CD4-positive, alpha-beta T cell treated with Interleukin-21 for 1 hour (primary cell): ENCODE results near the gene ROCK1.
"Not testable (repeated sequence)": the region's sequence is repeated elsewhere in the genome, so short reads cannot be mapped to it uniquely, and the experiment has no call there.

Experiments used
- DNase-seq: peaks from one replicate; pipeline ENCODE4 v3.0.0-alpha.2; 2020

The ROCK1 gene

DNA sequence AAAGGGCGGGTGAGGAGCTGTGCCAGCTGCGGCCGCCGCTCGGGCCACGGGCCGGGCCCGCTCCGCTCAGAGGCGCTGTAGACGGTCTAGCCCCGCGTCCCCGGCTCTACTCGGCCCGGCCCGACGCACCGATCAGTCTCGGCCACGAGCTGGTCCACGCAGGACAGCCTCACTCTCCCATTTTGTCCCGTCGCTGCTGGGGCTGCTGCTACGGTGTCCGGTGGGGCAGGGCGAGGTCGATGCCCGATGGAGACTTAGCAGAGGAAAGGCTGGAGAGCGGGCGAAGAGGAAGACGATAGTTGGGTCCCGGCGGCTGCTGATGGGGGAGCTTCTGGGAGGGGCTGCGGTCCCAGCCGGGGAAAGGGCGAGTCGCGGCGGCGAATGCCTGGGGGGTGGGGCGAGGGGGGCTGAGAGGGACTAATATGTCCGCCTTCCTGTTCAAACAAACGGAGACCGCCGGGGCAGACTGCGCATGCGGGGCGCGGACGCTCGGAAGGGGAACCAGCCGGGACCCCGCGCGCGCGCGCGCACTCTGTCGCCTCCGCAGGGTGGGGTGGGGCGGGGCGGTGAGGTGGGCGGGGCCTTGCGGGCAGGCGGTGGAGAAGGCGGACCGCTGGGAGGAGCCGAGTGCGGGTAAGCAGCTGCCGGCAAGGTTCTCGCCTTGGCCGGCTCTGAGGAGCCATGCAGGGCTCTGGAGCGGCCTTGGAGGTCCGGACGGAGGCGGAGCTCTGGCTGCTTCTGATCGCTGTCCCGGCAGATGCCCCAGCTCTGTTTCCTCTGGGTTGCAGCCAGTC, at the start of gene ROCK1:
TSS of gene ROCK1 (minus strand) at position 468 of the 794 bp plus-strand sequence. CDS start 903 bp downstream, outside the sequence.
- peak; percentile 98 for DNase-seq

DNA sequence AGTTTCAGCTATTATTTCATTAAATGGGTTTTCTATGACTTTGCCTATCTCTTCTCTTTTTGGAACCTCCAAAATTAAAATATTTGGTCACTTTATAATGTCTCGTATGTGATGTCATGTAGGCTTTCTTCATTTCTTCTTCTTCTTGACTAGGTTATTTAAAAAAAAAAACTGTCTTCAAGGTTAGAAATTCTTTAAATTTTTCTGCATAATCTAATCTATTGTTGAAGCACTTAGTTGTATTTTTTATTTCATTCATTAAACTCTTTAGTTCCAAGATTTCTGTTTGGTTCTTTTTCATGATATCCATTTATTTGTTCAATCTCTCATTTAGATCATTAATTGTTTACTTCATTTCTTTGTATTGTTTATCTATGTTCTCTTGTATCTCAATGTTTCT, 43.8 kb upstream of the ROCK1 start:
- DNase-seq, result no peak

DNA sequence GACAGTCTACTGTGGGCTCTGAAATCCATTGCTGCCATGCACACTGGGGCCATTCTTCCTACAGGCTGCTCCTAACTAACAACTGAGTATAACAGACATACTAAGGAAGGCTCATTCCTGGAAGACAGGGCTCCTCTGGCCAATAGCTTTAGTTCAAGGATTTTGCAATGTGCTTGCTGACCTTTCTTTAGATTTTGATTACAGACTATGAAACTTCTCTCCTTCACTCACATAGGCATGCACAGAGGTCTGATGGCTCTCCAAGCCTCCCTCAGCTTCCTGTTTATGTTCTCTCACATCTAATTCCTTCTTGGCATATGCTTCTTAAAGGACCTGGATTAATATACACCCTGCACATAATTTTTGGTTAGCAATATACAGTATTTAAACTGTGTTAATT, 34.4 kb upstream of the ROCK1 start:
- DNase-seq, result no peak

DNA sequence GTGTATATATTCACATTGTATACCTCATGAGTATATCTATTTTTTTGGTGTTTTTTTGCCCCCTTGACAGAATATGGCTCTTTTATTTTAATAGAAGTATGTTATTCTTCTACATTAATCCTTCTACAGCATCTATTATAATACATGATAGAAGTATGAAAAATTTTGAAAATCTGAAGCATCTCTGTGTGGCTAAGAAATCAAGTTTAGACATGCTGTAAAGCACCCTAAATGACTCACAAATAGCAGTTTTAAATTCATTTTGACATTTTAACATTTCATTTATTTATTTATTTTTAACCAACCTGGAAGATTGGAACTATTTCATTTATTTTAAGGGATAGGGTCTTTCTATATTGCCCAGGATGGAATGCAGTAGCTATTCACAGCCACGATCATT, 33.8 kb upstream of the ROCK1 start:
- no peak for DNase-seq

DNA sequence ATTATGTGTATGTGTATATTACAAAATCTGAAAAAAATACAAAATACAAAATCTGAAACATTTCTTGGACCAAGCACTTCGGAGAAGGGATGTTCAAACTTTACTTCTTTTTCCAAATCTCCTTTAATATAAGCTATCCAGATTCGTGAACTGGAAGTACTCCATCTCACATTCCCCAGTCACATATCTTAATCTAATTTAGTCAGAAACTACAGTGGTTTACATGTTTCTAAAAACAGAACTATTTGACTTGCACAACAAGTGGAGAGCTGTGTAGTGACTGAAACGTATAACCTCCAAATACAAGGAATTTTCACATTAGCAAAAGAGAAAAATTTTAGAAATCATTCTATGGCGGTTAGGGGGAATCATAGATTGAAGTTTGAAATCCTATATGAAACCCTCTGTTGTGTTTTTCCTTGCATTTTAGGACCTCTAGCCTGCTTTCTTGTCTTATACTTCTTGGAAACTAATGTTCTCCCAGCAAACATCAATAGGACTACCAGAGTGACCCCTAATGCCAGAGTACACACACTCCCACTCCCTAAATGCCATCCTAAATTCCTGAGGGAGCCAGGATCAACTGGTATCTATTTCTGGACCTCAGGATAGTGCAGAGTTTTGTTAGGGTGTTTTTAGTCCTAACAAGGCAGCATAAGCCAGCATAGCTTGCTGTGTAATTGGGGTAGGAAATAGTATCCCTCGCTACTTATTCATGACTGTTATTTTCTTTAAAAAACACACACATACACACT, 30.2 kb upstream of the ROCK1 start:
- DNase-seq, result no peak

DNA sequence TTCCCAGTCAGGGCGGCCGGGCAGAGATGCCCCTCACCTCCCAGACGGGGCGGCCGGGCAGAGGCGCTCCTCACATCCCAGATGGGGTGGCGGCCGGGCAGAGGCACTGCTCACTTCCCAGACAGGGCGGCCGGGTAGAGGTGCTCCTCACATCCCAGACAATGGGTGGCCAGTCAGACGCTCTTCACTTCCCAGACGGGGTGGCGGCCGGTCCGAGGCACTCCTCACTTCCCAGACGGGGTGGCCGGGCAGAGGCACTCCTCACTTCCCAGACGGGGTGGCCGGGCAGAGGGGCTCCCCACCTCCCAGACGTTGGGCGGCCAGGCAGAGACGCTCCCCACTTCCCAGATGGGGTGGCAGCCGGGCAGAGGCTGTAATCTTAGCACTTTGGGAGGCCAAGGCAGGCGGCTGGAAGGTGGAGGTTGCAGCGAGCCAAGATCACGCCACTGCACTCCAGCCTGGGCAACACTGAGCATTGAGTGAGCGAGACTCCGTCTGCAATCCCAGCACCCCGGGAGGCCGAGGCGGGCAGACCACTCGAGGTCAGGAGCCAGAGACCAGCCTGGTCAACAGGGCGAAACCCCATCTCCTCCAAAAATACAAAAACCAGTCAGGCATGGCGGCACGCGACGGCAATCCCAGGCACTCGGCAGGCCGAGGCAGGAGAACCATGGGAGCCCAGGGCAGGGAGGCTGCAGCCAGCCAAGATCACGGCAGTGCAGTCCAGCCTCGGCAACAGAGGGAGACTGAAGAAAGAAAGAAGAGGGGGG, 26.3 kb upstream of the ROCK1 start:
- not testable (repeated sequence) for DNase-seq

DNA sequence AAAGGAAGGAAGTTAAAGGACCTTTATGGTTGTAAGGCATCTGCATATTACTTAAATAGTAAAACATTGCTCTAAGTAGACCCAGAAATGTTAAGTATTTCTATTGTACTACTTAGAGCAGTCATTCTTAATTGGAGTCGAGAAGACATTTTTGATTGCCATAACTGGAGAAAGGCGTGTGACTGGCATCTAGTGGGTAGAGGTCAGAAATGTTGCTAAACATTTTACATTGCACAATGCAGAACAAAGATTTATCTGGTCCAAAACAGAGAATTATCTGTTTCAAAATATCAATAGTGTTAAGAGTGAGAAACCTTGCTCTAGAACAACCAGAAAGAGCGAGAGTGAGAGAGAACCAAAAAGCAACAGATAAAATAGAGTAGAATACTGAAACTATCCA, 23.3 kb upstream of the ROCK1 start:
- peak; percentile 61 for DNase-seq

DNA sequence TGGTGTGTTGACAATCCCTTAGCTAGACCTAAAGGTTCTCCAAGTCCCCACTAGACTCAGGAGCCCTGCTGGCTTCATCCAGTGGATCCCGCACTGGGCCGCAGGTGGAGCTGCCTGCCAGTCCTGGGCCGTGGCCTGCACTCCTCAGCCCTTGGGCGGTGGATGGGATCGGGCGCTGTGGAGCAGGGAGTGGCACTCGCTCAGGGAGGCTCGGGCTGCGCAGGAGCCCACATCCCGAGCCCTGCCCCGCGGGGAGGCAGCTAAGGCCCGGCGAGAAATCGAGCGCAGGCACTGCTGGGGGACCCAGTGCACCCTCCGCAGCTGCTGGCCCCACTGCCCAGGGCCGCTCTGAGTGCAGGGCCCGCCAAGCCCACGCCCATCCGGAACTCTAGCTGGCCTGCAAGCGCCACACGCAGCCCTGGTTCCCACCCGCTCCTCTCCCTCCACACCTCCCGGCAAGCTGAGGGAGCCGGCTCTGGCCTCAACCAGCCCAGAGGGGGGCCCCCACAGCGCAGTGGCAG, 20.8 kb upstream of the ROCK1 start:
- no peak for DNase-seq

DNA sequence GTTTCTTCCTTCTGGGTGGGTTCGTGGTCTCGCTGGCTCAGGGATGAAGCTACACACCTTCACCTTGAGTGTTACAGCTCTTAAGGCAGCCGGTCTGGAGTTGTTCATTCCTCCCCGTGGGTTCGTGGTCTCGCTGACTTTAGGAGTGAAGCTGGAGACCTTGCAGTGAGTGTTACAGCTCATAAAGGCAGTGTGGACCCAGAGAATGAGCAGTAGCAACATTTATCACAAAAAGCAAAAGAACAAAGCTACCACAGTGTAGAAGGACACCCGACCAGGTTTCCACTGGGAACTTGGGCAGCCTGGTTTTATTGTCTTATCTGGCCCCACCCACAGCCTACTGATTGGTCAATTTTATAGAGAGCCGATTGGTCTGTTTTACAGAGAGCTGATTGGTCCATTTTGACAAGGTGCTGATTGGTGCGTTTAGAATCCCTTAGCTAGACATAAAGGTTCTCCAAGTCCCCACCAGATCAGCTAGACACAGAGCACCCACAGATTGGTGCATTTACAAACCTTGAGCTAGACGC, 20.1 kb upstream of the ROCK1 start:
- no peak for DNase-seq

DNA sequence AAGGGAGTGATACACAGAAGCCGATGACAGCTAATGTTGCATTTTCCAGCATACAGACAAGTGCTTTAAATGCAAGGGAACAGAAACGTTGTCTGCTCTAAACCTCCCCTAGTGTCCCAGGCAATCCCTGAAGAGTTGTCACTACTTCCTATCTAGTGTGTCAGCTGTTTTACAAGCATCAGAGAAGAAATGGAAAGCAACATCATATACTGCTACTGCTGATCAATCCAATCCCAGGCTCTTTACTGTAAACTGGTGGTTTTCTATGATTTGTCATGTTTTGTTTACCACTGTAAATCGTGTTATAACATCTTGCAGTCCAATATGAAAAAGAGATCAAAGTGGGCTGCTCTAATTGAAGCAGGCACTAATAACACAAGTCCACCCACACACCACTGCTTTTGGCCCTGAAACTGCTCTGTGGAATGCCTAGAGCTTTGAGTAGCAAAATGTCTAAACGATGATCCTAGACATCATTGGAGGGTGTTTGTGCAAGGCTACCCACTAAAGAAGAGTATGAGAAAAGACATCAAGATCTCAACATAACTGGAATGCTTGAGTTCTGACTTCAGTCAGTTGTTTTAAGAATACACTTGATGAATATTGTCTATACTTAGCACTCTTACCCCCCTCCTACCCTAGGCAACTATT, 18.1 kb upstream of the ROCK1 start:
- DNase-seq, result no peak

DNA sequence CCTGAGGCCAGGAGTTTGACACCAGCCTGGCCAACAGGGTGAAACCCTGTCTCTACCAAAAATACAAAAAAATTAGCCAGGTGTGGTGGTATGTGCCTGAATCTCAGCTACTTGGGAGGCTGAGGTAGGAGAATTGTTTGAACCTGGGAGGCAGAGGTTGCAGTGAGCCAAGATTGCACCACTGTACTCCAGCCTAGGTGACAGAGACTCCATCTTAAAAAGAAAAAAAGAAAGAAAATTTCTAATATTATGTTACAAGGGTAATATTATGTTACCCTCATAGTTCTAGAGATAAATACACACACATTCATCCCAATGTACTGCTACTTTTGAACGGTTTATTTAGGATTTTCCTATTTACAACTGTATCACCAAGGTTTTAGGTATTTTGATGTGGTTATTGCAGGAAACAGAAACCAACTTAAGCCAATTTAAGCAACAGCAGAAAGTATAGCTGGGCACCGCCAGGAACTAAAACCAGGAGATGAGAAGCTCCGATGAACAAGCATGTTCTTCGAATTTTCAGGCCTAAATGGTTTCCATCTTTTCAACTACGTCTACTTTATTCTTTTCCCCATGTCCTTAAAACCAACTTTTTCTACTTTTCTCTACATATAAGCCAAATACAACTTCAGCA, 11.8 kb upstream of the ROCK1 start:
- no peak for DNase-seq

DNA sequence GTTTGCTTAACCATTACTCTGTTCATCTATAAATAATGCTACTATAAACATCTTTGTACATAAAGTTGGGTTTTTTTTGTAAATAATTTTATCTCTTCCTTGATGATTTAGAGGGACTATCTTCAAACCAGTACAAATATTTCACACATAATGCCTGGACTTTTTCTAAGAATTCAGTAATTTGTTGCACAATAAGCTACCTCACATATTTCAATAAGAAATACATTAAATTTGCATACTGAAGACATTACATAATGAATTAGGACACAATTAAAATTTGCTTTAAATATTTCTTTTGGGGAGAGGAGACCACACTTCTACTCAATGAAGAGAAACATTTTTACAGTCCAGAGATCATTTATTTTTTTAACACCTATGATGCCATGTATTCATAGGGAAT, 7.2 kb upstream of the ROCK1 start:
- no peak for DNase-seq

DNA sequence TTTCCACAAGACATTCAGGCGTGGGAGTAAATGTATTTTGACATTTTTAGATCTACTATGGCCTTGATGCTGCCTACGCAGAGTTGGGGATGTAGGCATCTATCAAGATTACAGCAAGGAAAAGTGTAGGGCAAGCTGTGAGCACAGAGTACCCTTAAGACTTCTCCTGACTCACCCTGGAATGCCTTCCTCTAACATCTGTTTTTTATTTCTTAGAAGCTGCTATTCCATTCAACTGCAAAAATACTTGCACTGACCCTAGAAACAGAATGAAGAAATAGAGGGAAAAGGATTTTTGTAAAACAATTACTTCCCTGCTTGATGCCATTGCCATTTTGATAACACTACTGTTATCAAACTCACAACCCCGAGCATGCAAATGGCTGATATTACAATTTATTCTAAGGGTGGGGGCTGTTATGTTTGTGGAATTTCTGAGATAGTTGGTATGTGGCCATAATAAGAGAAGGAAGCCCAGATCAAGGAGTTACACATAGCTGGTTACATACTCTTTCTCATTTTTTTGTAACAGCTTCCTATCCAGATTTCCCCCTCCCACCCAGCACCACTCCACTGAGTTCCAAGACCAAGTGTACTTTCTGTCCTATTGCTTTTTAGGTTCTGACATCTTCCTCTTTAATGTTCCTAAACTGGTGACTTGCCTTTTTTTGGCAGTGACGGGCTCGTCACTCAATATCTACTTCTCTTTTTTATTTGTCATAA, 6.0 kb upstream of the ROCK1 start:
- no peak for DNase-seq

DNA sequence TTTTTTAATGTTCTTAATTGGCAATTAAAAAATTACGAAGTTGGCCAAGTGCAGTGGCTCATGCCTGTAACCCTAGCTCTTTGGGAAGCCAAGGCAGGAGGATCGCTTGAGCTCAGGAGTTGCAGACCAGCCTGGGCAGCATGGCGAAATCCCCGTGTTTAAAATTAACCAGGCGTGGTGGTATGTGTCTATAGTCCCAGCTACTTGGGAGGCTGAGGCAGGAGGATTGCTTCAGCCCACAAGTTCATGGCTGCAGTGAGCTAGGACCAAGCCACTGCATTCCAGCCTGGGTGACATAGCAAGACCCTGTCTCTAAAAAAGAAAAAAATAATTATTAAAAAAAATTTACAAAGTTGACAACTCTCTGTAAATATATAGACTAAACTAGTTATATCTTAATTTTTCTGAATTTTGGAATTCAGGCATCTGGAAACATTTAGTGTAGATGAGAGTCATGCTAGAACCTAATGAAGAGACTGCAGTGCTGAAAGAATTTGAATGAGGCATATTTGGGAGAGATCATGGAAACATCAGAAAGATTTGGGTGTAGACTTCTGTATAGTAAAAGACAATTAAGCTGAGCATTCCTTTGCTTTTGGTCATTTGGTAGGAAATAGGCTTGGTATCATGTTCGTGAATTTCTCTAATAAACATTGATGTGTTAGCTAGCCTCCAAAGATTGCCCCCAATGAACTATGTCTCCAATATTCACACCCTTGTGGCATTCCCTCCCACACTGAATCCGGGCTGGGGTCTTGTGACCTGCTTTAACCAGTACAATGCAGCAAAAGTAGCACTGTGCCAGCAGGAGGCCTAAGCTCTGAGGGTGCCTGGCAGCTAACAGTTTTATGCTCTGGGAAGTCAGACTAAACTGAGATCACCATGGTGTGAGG, 4.2 kb upstream of the ROCK1 start:
- no peak for DNase-seq

DNA sequence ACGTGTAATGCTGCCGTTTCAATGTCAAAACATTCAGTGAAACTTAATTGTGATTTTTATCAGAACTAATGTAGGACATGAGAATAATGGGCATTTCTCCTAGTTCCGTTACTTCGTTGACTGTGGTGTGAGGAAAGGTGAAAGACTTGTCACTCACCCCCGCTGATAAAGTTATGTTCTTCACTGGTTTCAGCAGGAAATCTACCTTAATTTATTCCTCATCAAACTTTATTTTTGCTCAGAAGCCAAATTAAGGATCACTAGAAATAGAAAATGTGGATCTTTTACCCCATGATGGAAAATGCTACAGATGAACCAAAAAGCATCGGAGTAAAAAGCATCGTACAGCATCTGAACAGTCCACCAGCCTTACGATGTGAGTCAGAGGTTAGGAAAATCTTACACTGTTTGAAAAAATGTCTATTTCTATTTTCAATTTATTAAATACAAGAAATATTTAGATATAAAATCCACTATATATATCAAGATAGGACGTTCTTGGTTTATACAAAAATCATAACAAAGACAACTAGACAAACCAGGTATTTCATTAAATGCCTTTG, 1.0 kb upstream of the ROCK1 start:
- DNase-seq, result no peak

DNA sequence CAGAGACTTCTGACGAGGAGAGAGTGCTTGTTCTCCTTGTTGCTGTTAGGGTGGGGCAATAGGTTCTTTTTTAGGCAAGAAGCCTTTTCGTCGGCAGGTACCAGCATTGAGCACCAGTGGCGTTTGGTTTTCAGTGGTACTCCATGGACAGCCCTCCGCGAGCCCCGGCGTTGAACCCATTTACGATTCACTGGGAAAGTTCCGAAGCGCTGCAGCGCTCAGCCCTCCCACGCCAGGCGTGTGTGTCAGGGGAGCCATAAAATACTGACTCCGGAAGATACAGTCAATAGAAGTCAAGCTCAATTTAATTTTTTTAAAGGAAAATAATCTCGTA, 494 bp upstream of the ROCK1 start:
- no peak for DNase-seq

DNA sequence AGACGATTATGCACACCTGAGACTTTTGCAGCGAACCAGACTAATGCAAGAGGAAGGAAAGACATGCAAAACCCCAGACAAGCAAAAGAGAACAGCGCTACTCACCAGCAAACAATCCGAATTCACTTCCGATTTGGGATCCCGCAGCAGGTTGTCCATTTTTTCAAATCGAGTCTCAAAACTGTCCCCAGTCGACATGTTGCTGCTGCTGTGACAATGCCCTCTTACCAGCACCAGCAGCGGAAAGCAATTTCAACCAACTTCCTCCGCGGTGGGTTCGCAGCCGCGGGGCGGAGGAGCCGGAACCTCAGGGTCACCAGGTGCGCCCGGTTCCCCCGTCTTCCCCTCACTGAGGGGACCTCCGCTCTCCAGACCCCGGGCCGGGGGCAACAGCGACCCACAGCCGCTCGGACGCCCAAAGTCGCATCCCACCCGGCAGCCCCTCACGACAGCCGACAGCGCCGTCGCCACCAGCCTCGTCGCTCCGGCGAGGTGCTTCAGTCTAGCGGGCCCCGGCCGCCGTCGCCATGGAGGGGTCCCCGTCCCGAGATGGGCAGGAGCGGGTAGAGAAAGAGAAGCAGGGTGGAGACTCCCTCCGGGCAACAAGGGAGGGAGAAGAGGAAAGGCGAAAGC, 784 bp downstream of the ROCK1 start:
- peak; percentile 73 for DNase-seq

DNA sequence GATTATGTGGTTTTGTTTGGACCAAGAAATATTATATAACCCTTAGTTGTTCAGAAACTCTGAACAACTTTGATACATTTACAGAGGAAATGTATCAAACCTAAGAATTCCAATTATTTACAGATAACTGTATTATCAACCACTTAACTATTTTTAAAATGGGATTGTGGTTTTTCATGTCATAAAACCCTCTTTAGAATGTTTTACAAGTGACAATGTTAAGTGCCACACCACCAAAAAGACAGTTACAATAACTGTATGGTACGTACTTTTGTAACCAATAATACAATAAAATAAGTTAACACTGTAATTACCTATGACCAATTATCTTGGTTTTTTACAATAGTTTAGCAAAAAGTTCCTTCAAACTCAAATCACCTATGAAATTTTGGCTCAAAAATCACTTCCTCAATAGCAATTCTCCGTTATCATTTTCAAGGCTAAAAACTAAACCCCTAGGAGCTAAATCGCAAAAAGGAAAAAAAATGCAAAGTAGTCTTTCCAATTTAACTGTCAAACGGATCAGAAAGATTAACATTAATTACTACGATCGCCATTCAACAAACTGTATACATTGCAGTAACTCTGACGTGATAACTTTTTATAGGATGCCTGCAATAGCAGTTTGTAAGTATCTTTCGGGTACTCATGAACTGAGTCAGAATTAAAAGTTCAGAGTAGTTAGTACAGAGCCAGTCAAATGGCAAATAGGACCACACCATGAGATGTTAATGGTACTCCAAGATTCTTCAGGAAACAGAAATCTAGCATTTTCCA, 1.5 kb downstream of the ROCK1 start:
- peak; percentile 7 for DNase-seq

DNA sequence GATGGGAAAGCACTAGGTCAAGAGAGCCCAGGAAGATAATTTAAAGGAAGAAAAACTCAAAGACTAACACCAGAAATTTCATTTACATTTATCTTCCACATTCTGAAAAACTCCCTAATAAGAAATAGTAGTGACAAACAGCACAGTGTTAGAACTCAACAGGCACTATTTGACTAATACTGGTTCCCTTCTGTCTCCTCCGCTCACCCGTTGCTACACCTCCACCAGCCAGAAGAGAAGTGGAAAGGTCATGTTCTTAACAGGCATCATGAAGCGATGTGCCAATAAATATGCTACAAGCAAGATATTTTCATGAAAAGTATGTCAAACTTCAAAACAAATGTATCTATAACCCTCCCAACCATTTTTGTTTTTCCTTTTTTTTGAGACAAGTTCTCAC, 5.7 kb downstream of the ROCK1 start:
- DNase-seq, result no peak
